T-cell (primary cell): ENCODE measurements around the gene TCHH. TPM values are rescaled to one million over a fixed set of nuclear protein-coding genes. Genes with fewer than 3 reads are reported as not detected.

Source experiments
- ATAC-seq, 4 experiments: fragments of 200-7000 bp in 3 of 4; fragments of 150-1000 bp in 1 of 4; cut with Tn5 transposase; replicated peaks in 1 of 4; 1 replicate in 3 of 4; 2 replicates in 1 of 4; pipeline ENCODE4 v1.10.0; 2021; ENCODE audit warnings: moderate library complexity in 3 of 4, mild to moderate bottlenecking in 2 of 4, moderate number of reproducible peaks in 1 of 4
- CTCF ChIA-PET, 2 donors: fragments of 300-600 bp; sonication (Branson Sonifier 250); formaldehyde crosslinking; loops; one replicate each; lab custom pipeline; 2022; ENCODE audit warnings: antibody characterized with exemption in 2 of 2; lab: Charles Lee
- POLR2A ChIA-PET, 2 donors: fragments of 300-600 bp; sonication (Branson Sonifier 250); formaldehyde crosslinking; loops; one replicate each; lab custom pipeline; 2022; ENCODE audit warnings: antibody characterized with exemption in 2 of 2; lab: Charles Lee
- DNase-seq, 35 experiments: peaks; one replicate each; pipeline versions ENCODE4 v3.0.0 to v3.0.0-alpha.2; 2013 to 2023
- H3K27ac ChIP-seq: one replicate; pipeline ENCODE4 v1.5.1; 2013; ENCODE audit warnings: low read length
- H3K27me3 ChIP-seq, 2 experiments: replicated peaks in 1 of 2; 1 replicate in 1 of 2; 2 replicates in 1 of 2; pipeline versions ENCODE4 v1.6.1 to v1.7.0; 2013; ENCODE audit warnings: low read length in 1 of 2, mixed read lengths in 1 of 2; ENCODE audit not compliant: control insufficient read depth in 2 of 2, insufficient read depth in 2 of 2; ENCODE audit errors: extremely low read depth in 1 of 2
- H3K36me3 ChIP-seq, 2 donors: 1 replicate in 1 of 2; 2 replicates in 1 of 2; pipeline versions ENCODE4 v1.6.1 to v1.7.0; 2013; ENCODE audit warnings: low read length in 1 of 2; ENCODE audit not compliant: control insufficient read depth in 2 of 2, insufficient read depth in 1 of 2; ENCODE audit errors: extremely low read depth in 1 of 2
- H3K4me1 ChIP-seq, 2 experiments: 1 replicate in 1 of 2; 2 replicates in 1 of 2; pipeline versions ENCODE4 v1.6.1 to v1.7.0; 2013; ENCODE audit warnings: low read length in 2 of 2, mixed read lengths in 1 of 2; ENCODE audit not compliant: insufficient read depth in 2 of 2, control insufficient read depth in 1 of 2; ENCODE audit errors: extremely low read depth in 1 of 2
- H3K4me3 ChIP-seq, 2 donors: 1 replicate in 1 of 2; 2 replicates in 1 of 2; pipeline versions ENCODE4 v1.5.1 to v1.7.0; 2013; ENCODE audit warnings: mild to moderate bottlenecking in 2 of 2, low read length in 1 of 2, moderate library complexity in 1 of 2; ENCODE audit not compliant: control insufficient read depth in 1 of 2; ENCODE audit errors: extremely low read depth in 1 of 2
- H3K9me3 ChIP-seq: 2 replicates; pipeline ENCODE4 v1.7.0; 2013
- H3K27ac Mint-ChIP-seq, 2 donors: one replicate each; pipeline ENCODE4 v1.8.0; 2020 to 2021; ENCODE audit warnings: mild to moderate bottlenecking in 2 of 2, mixed read lengths in 2 of 2
- H3K27me3 Mint-ChIP-seq, 2 donors: one replicate each; pipeline ENCODE4 v1.8.0; 2021 to 2022; ENCODE audit warnings: mixed read lengths in 2 of 2
- H3K36me3 Mint-ChIP-seq: one replicate; pipeline ENCODE4 v1.8.0; 2021; ENCODE audit warnings: mixed read lengths
- H3K4me1 Mint-ChIP-seq, 3 donors: one replicate each; pipeline ENCODE4 v1.8.0; 2020 to 2022; ENCODE audit warnings: mixed read lengths in 3 of 3, mild to moderate bottlenecking in 1 of 3
- H3K4me3 Mint-ChIP-seq, 3 donors: one replicate each; pipeline ENCODE4 v1.8.0; 2020 to 2022; ENCODE audit warnings: mild to moderate bottlenecking in 3 of 3, mixed read lengths in 3 of 3, moderate library complexity in 3 of 3
- H3K9me3 Mint-ChIP-seq, 3 donors: one replicate each; pipeline ENCODE4 v1.8.0; 2020 to 2022; ENCODE audit warnings: mixed read lengths in 3 of 3
- WGBS: methylation state at CpG from one replicate; pipeline ENCODE4 v1.1.5; 2013; ENCODE audit warnings: missing lambda C conversion rate; ENCODE audit not compliant: insufficient coverage; 5-methylcytosine and 5-hydroxymethylcytosine counted together
- total RNA-seq, 35 experiments: library from RNA in 6 of 35; stranded (reverse) in 6 of 35; fragments of 120-200 nt in 1 of 35; gene quantifications; one replicate each; pipeline versions ENCODE4 v1.2.1 to v1.2.4 and lab custom pipeline; 2013 to 2026

Gene TCHH
- total RNA-seq, 5 donors from 2014 or later (not counting 1 experiment from before 2014, with no cell fraction given) = 0.03 TPM; not detected in 4

- Histone ChIP-seq H3K4me3 (peak overlapping the region; percentile 52 to 74), H3K4me1 (peaks cover 0 to 53% of the 10 kb centered on the region in 2 experiments), H3K9me3 (no peaks in the 10 kb centered on the region), H3K36me3 (no peaks in the 10 kb centered on the region), H3K27ac (no peak overlapping the region), H3K27me3 (peaks cover 31 to 55% of the 10 kb centered on the region in 2 experiments)
- WGBS = 11% methylated on average over 15 of the region's 15 CpGs
- POLR2A ChIA-PET = interaction anchor here in 1 of 2 donors (0.5 kb wide), 1 partner anchor 33 kb away, joined by 11 read pairs; no protein-coding TSS in a partner anchor
- Mint-ChIP-seq H3K4me1 (no peaks in the 10 kb centered on the region), H3K36me3 (no peaks in the 10 kb centered on the region), H3K9me3 (no peaks in the 10 kb centered on the region), H3K27ac (no peak overlapping the region), H3K27me3 (peaks cover 13% of the 10 kb centered on the region in 2 donors), H3K4me3 (no peak overlapping the region)
- CTCF ChIA-PET = interaction anchor here (0.6 to 1.7 kb wide), 6 partner anchors 56 to 660 kb away, joined by 3 to 6 read pairs (median 4); no protein-coding TSS in a partner anchor
- no peak for DNase-seq
- ATAC-seq = no peak
Measured at GRCh38 chr1:152109998-152110294, 5.3 kb downstream of the TCHH start.

GRCh38 chr1:152109231-152109997 lies 5.8 kb downstream of the TCHH start:
- Histone ChIP-seq H3K36me3 (no peaks in the 10 kb centered on the region), H3K27me3 (peaks cover 28 to 57% of the 10 kb centered on the region in 2 experiments), H3K4me3 (peak overlapping the region; percentile 52 to 74), H3K9me3 (no peaks in the 10 kb centered on the region), H3K27ac (no peak overlapping the region), H3K4me1 (peaks cover 0 to 53% of the 10 kb centered on the region in 2 experiments)
- Mint-ChIP-seq H3K9me3 (no peaks in the 10 kb centered on the region), H3K36me3 (no peaks in the 10 kb centered on the region), H3K27ac (no peak overlapping the region), H3K4me3 (no peak overlapping the region), H3K27me3 (peaks cover 12 to 17% of the 10 kb centered on the region in 2 donors), H3K4me1 (no peaks in the 10 kb centered on the region)
- 16% methylated on average over 29 of the region's 31 CpGs for WGBS
- CTCF ChIA-PET = interaction anchor here (0.6 to 1.7 kb wide), 5 partner anchors 56 to 660 kb away, joined by 3 to 4 read pairs (median 3); no protein-coding TSS in a partner anchor
- no peak for ATAC-seq
- POLR2A ChIA-PET = interaction anchor here in 1 of 2 donors (0.5 kb wide), 1 partner anchor 33 kb away, joined by 11 read pairs; no protein-coding TSS in a partner anchor
- DNase-seq = no peak

GRCh38 chr1:152108882-152109222 lies 6.4 kb downstream of the TCHH start:
- Histone ChIP-seq H3K9me3 (no peaks in the 10 kb centered on the region), H3K27ac (no peak overlapping the region), H3K36me3 (no peaks in the 10 kb centered on the region), H3K4me3 (peak overlapping the region in 1 of 2 donors; percentile 74), H3K4me1 (peaks cover 0 to 53% of the 10 kb centered on the region in 2 experiments), H3K27me3 (peaks cover 27 to 57% of the 10 kb centered on the region in 2 experiments)
- ATAC-seq = no peak
- Mint-ChIP-seq H3K27me3 (peaks cover 13 to 18% of the 10 kb centered on the region in 2 donors), H3K36me3 (no peaks in the 10 kb centered on the region), H3K4me1 (no peaks in the 10 kb centered on the region), H3K4me3 (no peak overlapping the region), H3K9me3 (no peaks in the 10 kb centered on the region), H3K27ac (no peak overlapping the region)
- 24% methylated on average over 28 of the region's 28 CpGs for WGBS
- DNase-seq = no peak
- POLR2A ChIA-PET = no interaction called here
- CTCF ChIA-PET = interaction anchor here in 1 of 2 donors (1.2 to 1.7 kb wide), 2 partner anchors 55 to 57 kb away, joined by 3 to 4 read pairs; no protein-coding TSS in a partner anchor

GRCh38 chr1:152107984-152108881 lies 7.0 kb downstream of the TCHH start:
- Histone ChIP-seq H3K36me3 (no peaks in the 10 kb centered on the region), H3K27me3 (peaks cover 24 to 57% of the 10 kb centered on the region in 2 experiments), H3K4me1 (peaks cover 0 to 53% of the 10 kb centered on the region in 2 experiments), H3K4me3 (peak overlapping the region in 1 of 2 donors; percentile 45), H3K27ac (no peak overlapping the region), H3K9me3 (no peaks in the 10 kb centered on the region)
- peaks cover 18 to 24% of the 10 kb centered on the region in 2 donors for H3K27me3 Mint-ChIP-seq
- no peak for ATAC-seq
- ChIA-PET POLR2A (no interaction called here), CTCF (interaction anchor here in 1 of 2 donors (1.2 kb wide), 1 partner anchor 56 kb away, joined by 3 read pairs; no protein-coding TSS in a partner anchor)
- H3K9me3 Mint-ChIP-seq = no peaks in the 10 kb centered on the region
- H3K36me3 Mint-ChIP-seq = no peaks in the 10 kb centered on the region
- DNase-seq = no peak
- H3K4me1 Mint-ChIP-seq = no peaks in the 10 kb centered on the region
- H3K27ac Mint-ChIP-seq = peak overlapping the region in 1 of 2 donors; percentile 61
- no peak overlapping the region for H3K4me3 Mint-ChIP-seq
- 16% methylated on average over 65 of the region's 67 CpGs for WGBS

- H3K27ac ChIP-seq = no peak overlapping the region
- H3K27me3 Mint-ChIP-seq = peaks cover 18 to 24% of the 10 kb centered on the region in 2 donors
- peak overlapping the region in 1 of 2 donors; percentile 45 for H3K4me3 ChIP-seq
- H3K27me3 ChIP-seq = peaks cover 18 to 55% of the 10 kb centered on the region in 2 experiments
- no peaks in the 10 kb centered on the region for H3K9me3 ChIP-seq
- CTCF ChIA-PET = interaction anchor here in 1 of 2 donors (1.2 kb wide), 1 partner anchor 55 kb away, joined by 3 read pairs; no protein-coding TSS in a partner anchor
- ATAC-seq = no peak
- POLR2A ChIA-PET = no interaction called here
- H3K9me3 Mint-ChIP-seq = no peaks in the 10 kb centered on the region
- H3K4me1 ChIP-seq = peaks cover 0 to 47% of the 10 kb centered on the region in 2 experiments
- DNase-seq = no peak
- WGBS = 22% methylated on average over 37 of the region's 41 CpGs
- no peaks in the 10 kb centered on the region for H3K36me3 ChIP-seq
- no peaks in the 10 kb centered on the region for H3K4me1 Mint-ChIP-seq
- H3K27ac Mint-ChIP-seq = no peak overlapping the region
- no peak overlapping the region for H3K4me3 Mint-ChIP-seq
- no peaks in the 10 kb centered on the region for H3K36me3 Mint-ChIP-seq
Measured at GRCh38 chr1:152107031-152107983, 7.9 kb downstream of the TCHH start.
